ENCODE results near the gene PLEKHO2. TPM values are rescaled to one million over a fixed set of nuclear protein-coding genes. Genes with fewer than 3 reads are reported as not detected.
A peak's percentile ranks its signal among the peaks of the same experiment; 100 is the strongest.

PLEKHO2 gene
- total and polyA plus RNA-seq, 2 of the 13 experiments (the other 11 are each of a cell fraction or from before 2014, with no cell fraction given): 3.8 to 4.8 TPM

- peak; percentile 24; the same call in 1 of the 2 replicates for TF ChIP-seq ZNF687 (CRISPR knock-in tag; IDR thresholded peaks at IDR 0.05)
- TF ChIP-seq XRCC5 (optimal IDR thresholded peaks at IDR 0.05; ENCODE audit: low read length): peak; percentile 27
- no peak for TF ChIP-seq ZNF710 (CRISPR knock-in tag; IDR thresholded peaks at IDR 0.05; ENCODE audit: borderline replicate concordance)
- TF ChIP-seq ZGPAT (CRISPR knock-in tag; IDR thresholded peaks at IDR 0.05): no peak
- no peak for TF ChIP-seq SMARCC2 (IDR thresholded peaks at IDR 0.05)
- TF ChIP-seq MXI1 (IDR thresholded peaks at IDR 0.05; ENCODE audit: borderline replicate concordance, low read depth, low read length): no peak
- peak; percentile 61 for TF ChIP-seq FOSL2 (CRISPR knock-in tag; IDR thresholded peaks at IDR 0.05)
- no peak for TF ChIP-seq NRL (CRISPR knock-in tag; IDR thresholded peaks at IDR 0.05; ENCODE audit: borderline replicate concordance)
- no peak for TF ChIP-seq ZC3H13 (CRISPR knock-in tag; IDR thresholded peaks at IDR 0.05)
- TF ChIP-seq ZFP36 (IDR thresholded peaks at IDR 0.05; ENCODE audit: borderline replicate concordance, low read depth, low read length, partially characterized antibody): no peak
- TF ChIP-seq ZBTB26 (CRISPR knock-in tag; IDR thresholded peaks at IDR 0.05; ENCODE audit: borderline replicate concordance): no peak
- TF ChIP-seq ZNF510 (CRISPR knock-in tag; IDR thresholded peaks at IDR 0.05; ENCODE audit: low read depth): no peak
- TF ChIP-seq ZNF607 (CRISPR knock-in tag; IDR thresholded peaks at IDR 0.05; ENCODE audit: borderline replicate concordance): no peak
- TF ChIP-seq HDAC6 (IDR thresholded peaks at IDR 0.05; ENCODE audit: low read depth, low read length): no peak
- TF ChIP-seq NR2F2 (IDR thresholded peaks at IDR 0.05; ENCODE audit: borderline replicate concordance, low read depth): no peak
- TF ChIP-seq NR1H2 (CRISPR knock-in tag; IDR thresholded peaks at IDR 0.05; ENCODE audit: borderline replicate concordance, low read depth): no peak
- peak; percentile 87; the same call in 1 of the 2 replicates for TF ChIP-seq RELA (CRISPR knock-in tag; IDR thresholded peaks at IDR 0.05)
- TF ChIP-seq CENPX (CRISPR knock-in tag; IDR thresholded peaks at IDR 0.05): no peak
- TF ChIP-seq BHLHE40 (IDR thresholded peaks at IDR 0.05; ENCODE audit: low read length): peak; percentile 32; the same call in 1 of the 2 replicates
- no peak for TF ChIP-seq ZNF18 (CRISPR knock-in tag; IDR thresholded peaks at IDR 0.05; ENCODE audit: insufficient replicate concordance)
Measured at GRCh38 chr15:64883997-64884511, 42.3 kb downstream of the PLEKHO2 start (continued).
